DND-41 (cell line): ENCODE results near the gene SPEM2.
A peak's percentile ranks its signal among the peaks of the same experiment; 100 is the strongest.
"Not testable (repeated sequence)": the region's sequence is repeated elsewhere in the genome, so short reads cannot be mapped to it uniquely, and the experiment has no call there.

Experiments
- ATAC-seq: fragments of 200-7000 bp; cut with Tn5 transposase; 3 replicates; pipeline ENCODE4 v1.9.1; 2021; ENCODE audit warnings: low read depth; ENCODE audit not compliant: insufficient read depth
- DNase-seq: peaks from one replicate; pipeline ENCODE4 v3.0.0-alpha.2; 2020
- H2AFZ ChIP-seq: 2 replicates; pipeline ENCODE4 v1.6.0; 2012; ENCODE audit warnings: low read depth, low read length
- H3K27ac ChIP-seq: 2 replicates; pipeline ENCODE4 v1.5.1; 2012; ENCODE audit warnings: low read length, inconsistent platforms
- H3K27me3 ChIP-seq: fragments of 200-600 bp; sonication (generic); 2 replicates; pipeline ENCODE4 v1.6.0; 2012; ENCODE audit warnings: low read length, mild to moderate bottlenecking, inconsistent platforms; ENCODE audit not compliant: insufficient read depth, poor library complexity
- H3K36me3 ChIP-seq: 2 replicates; pipeline ENCODE4 v1.5.1; 2012; ENCODE audit warnings: low read length, inconsistent platforms; ENCODE audit not compliant: insufficient read depth
- H3K4me1 ChIP-seq: 2 replicates; pipeline ENCODE4 v1.5.1; 2012; ENCODE audit warnings: mild to moderate bottlenecking, low read length; ENCODE audit not compliant: insufficient read depth
- H3K4me2 ChIP-seq: 2 replicates; pipeline ENCODE4 v1.6.0; 2012; ENCODE audit warnings: mild to moderate bottlenecking, moderate library complexity, low read length, inconsistent platforms; ENCODE audit not compliant: insufficient read depth
- H3K4me3 ChIP-seq, 2 experiments: fragments of 200-600 bp in 1 of 2; shearing (Covaris generic) in 1 of 2; 2 replicates each; pipeline ENCODE4 v1.5.1; 2012 to 2016; ENCODE audit warnings: inconsistent platforms in 2 of 2, low read length in 2 of 2, mild to moderate bottlenecking in 2 of 2, low read depth in 1 of 2, moderate library complexity in 1 of 2
- H3K79me2 ChIP-seq: 2 replicates; pipeline ENCODE4 v1.6.0; 2012; ENCODE audit warnings: low read length, inconsistent platforms; ENCODE audit not compliant: insufficient read depth
- H3K9ac ChIP-seq: 2 replicates; pipeline ENCODE4 v1.6.0; 2012; ENCODE audit warnings: low read depth, mild to moderate bottlenecking, inconsistent platforms, low read length, moderate library complexity
- H3K9me3 ChIP-seq: 2 replicates; pipeline ENCODE4 v1.5.1; 2012; ENCODE audit warnings: low read length, moderate library complexity, mild to moderate bottlenecking, inconsistent platforms; ENCODE audit not compliant: insufficient read depth, severe bottlenecking
- H4K20me1 ChIP-seq: 2 replicates; pipeline ENCODE4 v1.6.0; 2012; ENCODE audit warnings: low read length; ENCODE audit not compliant: insufficient read depth
- EZH2 ChIP-seq: IDR thresholded peaks from 3 replicates; pipeline ENCODE4 v1.6.1; 2012; ENCODE audit warnings: borderline replicate concordance, low read depth, mild to moderate bottlenecking, moderate library complexity, low read length, inconsistent platforms; ENCODE audit not compliant: severe bottlenecking
- TF ChIP-seq, protein P1 (sequence below): IDR thresholded peaks from 2 replicates; pipeline ENCODE4 v1.5.1; 2012; ENCODE audit warnings: borderline replicate concordance, low read length, moderate library complexity, mild to moderate bottlenecking; ENCODE audit not compliant: poor library complexity, severe bottlenecking; ENCODE audit errors: extremely low read depth

The SPEM2 gene

DNA sequence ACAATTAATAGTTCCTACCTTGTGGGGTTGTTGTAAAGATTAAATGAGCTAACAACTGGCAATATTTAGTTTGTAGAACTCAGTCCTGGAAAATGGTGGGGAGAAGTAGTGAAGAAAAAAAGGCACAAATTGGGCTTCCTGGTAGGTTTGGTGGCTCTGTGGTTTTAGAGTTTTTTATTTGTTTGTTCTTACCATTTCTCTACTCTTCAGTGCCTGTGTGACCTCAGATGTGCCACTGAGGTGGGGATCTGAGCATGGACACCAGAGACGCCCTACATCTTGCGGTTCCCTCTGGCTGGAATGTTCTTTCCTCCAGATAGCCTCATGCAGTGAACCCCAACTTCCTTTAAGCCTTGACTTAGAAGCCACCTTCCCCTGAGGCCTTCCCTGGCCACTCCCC lies 46.3 kb downstream of the SPEM2 start:
- TF ChIP-seq, protein P1, sequence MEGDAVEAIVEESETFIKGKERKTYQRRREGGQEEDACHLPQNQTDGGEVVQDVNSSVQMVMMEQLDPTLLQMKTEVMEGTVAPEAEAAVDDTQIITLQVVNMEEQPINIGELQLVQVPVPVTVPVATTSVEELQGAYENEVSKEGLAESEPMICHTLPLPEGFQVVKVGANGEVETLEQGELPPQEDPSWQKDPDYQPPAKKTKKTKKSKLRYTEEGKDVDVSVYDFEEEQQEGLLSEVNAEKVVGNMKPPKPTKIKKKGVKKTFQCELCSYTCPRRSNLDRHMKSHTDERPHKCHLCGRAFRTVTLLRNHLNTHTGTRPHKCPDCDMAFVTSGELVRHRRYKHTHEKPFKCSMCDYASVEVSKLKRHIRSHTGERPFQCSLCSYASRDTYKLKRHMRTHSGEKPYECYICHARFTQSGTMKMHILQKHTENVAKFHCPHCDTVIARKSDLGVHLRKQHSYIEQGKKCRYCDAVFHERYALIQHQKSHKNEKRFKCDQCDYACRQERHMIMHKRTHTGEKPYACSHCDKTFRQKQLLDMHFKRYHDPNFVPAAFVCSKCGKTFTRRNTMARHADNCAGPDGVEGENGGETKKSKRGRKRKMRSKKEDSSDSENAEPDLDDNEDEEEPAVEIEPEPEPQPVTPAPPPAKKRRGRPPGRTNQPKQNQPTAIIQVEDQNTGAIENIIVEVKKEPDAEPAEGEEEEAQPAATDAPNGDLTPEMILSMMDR: no peak
- no peak for TF ChIP-seq EZH2
- Histone ChIP-seq H3K27ac (peak overlapping the region; percentile 52; the same call in 1 of the 2 replicates), H3K4me1 (no peaks in the 10 kb centered on the region), H3K4me3 (no peak overlapping the region), H3K79me2 (peaks cover 71% of the 10 kb centered on the region), H3K9ac (no peak overlapping the region), H3K27me3 (no peaks in the 10 kb centered on the region), H3K36me3 (peaks cover 9% of the 10 kb centered on the region), H2AFZ (no peak overlapping the region), H3K9me3 (no peaks in the 10 kb centered on the region), H4K20me1 (peaks cover 20% of the 10 kb centered on the region; the same call in 1 of the 2 replicates), H3K4me2 (no peak overlapping the region)
- no peak for ATAC-seq
- DNase-seq: no peak

DNA sequence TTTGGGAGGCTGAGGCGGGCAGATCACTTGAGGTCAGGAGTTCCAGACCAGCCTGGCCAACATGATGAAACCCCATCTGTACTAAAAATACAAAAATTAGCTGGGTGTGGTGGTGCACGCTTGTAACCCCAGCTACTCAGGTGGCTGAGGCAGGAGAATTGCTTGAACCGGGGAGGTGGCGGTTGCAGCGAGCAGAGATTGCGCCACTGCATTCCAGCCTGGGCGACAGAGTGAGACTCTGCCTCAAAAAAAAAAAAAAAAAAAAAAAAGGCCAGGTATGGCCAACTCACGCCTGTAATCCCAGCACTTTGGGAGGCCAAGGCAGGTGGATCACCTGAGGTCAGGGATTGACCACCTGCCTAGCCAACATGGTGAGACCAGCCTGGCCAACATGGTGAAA lies 49.4 kb downstream of the SPEM2 start:
- not testable (repeated sequence) for DNase-seq, H3K36me3 ChIP-seq, H3K9ac ChIP-seq, ATAC-seq, H3K9me3 ChIP-seq, H3K27me3 ChIP-seq, H3K4me3 ChIP-seq, H2AFZ ChIP-seq, H3K4me2 ChIP-seq, H3K27ac ChIP-seq
- Histone ChIP-seq H4K20me1 (peaks cover 36% of the 10 kb centered on the region), H3K79me2 (peaks cover 86% of the 10 kb centered on the region), H3K4me1 (peaks cover 20% of the 10 kb centered on the region)

DNA sequence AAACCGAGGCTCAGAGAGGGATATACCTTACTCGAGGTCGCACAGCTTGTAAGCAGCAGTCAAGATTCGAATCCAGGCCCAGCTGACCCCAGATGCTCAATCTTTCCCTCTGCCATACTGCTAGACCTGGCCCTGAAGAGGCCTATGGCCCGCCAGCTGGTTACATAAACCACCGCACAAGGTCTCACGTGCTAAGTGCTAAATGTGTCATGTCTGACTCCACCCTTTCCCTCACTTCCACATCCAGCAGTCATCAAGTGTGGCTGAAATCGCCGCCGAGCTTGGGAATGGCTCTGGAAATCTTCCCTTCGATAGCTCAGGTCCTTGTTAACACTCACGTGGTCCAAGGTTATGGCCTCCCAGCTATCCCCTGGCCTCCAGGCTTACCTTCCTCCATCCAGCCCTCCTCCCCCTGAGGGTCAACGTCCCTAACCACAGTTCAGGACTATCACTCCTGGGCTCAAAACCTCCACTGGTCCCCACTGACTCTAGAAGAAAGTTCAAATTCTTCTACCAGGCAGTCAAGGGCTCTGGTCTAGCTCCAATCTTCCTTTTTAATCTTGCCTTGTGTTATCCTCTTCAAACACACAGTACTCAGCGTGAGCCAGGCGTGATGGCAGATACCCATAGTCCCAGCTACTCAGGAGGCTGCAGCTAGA lies 50.5 kb downstream of the SPEM2 start:
- Histone ChIP-seq H3K79me2 (peaks cover 86% of the 10 kb centered on the region), H3K9me3 (no peaks in the 10 kb centered on the region), H4K20me1 (peaks cover 32% of the 10 kb centered on the region), H3K27ac (no peak overlapping the region), H3K9ac (no peak overlapping the region), H3K36me3 (peaks cover 3% of the 10 kb centered on the region), H3K4me1 (peaks cover 29% of the 10 kb centered on the region), H3K27me3 (no peaks in the 10 kb centered on the region), H3K4me3 (no peak overlapping the region), H2AFZ (no peak overlapping the region), H3K4me2 (no peak overlapping the region)
- no peak for ATAC-seq
- TF ChIP-seq, protein P1: no peak
- no peak for TF ChIP-seq EZH2
- no peak for DNase-seq

DNA sequence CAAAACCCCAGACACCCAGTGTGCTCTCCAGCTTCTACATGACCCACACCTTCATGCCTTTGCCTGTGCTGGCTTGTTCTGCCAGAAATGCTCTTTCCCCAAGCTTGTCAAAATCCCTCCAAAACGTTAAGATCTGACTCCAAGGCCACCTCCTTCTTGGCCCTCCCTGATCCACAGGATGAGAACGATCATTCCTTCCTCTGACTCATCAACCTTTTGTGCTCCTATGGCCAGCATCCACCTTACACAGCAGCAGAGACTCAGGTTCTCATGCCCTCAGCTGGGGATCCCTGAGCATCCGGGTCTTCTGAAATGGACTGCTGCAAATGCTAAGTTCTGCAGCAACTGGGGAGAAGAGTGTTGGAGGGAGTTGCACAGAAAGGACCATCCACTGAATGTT lies 51.1 kb downstream of the SPEM2 start:
- Histone ChIP-seq H4K20me1 (peaks cover 32% of the 10 kb centered on the region), H3K4me1 (peaks cover 29% of the 10 kb centered on the region), H3K79me2 (peaks cover 80% of the 10 kb centered on the region), H3K4me3 (no peak overlapping the region), H2AFZ (no peak overlapping the region), H3K36me3 (peaks cover 3% of the 10 kb centered on the region), H3K27ac (no peak overlapping the region), H3K9ac (no peak overlapping the region), H3K4me2 (peak overlapping the region; percentile 8; the same call in 1 of the 2 replicates), H3K27me3 (no peaks in the 10 kb centered on the region), H3K9me3 (no peaks in the 10 kb centered on the region)
- no peak for TF ChIP-seq EZH2
- TF ChIP-seq, protein P1: no peak
- ATAC-seq (no peak), DNase-seq (no peak)
